Cardiac fibroblast (primary cell): ENCODE measurements around the gene ATXN7L1.
"Not testable (repeated sequence)": the region's sequence is repeated elsewhere in the genome, so short reads cannot be mapped to it uniquely, and the experiment has no call there.

ENCODE experiments used
- DNase-seq, 2 donors: peaks; one replicate each; pipeline versions ENCODE4 v3.0.0 to v3.0.0-alpha.2; 2010; ENCODE audit warnings: low read depth in 2 of 2
- H3K4me3 ChIP-seq, 2 donors: replicated peaks in 1 of 2; 1 replicate in 1 of 2; 2 replicates in 1 of 2; pipeline ENCODE4 v1.5.1; 2011; ENCODE audit warnings: low read depth in 2 of 2, low read length in 2 of 2, mild to moderate bottlenecking in 2 of 2, moderate library complexity in 1 of 2
- TF ChIP-seq, protein P1 (sequence below): IDR thresholded peaks from one replicate; pipeline ENCODE4 v1.5.1; 2011; ENCODE audit warnings: low read depth, mild to moderate bottlenecking, low read length, inconsistent platforms

The ATXN7L1 gene

DNA sequence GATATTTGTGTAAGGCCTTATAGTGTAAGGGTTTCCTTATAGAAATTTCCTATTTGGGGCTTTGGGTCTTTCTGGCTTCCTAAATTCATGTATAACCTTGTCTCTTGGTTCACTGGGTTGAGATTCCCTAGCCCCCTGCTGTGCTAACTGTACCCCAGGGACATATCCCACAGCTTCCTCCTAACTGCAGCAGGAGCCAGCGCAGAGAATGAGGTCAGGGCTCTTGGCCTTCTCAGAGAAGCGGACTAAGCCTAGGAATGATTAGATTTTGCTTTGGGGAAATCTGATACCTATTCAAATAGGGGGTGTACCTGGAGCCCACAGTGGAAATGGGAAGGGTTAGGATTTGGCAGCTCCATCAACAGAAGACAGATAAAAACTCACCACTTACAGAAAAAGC, 157.0 kb downstream of the ATXN7L1 start:
- H3K4me3 ChIP-seq = no peak overlapping the region
- no peak for DNase-seq
- TF ChIP-seq, protein P1, sequence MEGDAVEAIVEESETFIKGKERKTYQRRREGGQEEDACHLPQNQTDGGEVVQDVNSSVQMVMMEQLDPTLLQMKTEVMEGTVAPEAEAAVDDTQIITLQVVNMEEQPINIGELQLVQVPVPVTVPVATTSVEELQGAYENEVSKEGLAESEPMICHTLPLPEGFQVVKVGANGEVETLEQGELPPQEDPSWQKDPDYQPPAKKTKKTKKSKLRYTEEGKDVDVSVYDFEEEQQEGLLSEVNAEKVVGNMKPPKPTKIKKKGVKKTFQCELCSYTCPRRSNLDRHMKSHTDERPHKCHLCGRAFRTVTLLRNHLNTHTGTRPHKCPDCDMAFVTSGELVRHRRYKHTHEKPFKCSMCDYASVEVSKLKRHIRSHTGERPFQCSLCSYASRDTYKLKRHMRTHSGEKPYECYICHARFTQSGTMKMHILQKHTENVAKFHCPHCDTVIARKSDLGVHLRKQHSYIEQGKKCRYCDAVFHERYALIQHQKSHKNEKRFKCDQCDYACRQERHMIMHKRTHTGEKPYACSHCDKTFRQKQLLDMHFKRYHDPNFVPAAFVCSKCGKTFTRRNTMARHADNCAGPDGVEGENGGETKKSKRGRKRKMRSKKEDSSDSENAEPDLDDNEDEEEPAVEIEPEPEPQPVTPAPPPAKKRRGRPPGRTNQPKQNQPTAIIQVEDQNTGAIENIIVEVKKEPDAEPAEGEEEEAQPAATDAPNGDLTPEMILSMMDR = no peak

DNA sequence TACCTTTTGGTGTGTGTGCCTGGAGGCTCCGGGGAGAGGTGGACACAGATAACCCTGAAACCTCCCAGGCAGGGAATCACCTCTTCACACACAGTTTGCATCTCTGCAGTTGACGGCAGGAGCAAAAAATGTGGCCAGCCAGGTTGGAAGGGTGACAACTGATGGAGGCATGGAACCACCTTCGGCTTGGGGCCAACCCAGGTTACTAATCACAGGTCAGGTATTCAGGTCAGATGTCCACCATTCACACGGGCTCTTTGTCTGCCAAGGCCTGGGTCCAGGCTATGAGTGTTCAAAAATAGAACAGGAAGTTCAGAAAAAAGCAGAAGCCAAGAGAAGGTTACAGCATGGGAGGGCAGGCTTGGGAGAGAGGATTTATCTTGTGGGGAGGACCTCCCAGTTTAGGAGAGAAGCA, 157.9 kb downstream of the ATXN7L1 start:
- H3K4me3 ChIP-seq = no peak overlapping the region
- DNase-seq = no peak
- TF ChIP-seq, protein P1 = no peak

DNA sequence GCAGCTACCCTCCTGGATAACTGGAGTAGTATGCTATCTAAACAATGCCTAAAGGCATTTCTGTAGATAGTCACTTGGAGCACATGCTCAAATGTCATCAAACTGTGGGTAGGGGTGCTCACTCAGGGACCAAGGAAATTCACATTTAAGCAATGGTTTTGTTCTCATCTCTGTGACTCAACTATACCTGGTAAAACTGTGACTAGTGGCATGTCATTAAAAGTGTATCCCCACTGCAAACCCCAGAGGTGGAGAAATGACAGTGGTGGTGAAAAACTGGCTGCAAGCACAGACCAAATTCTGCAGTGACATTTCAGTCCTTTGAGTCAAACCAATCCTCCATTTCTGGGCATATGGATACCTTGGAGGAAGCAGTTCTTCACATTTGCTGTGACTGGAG, 160.9 kb downstream of the ATXN7L1 start:
- TF ChIP-seq, protein P1 = no peak
- no peak for DNase-seq
- H3K4me3 ChIP-seq = no peak overlapping the region

DNA sequence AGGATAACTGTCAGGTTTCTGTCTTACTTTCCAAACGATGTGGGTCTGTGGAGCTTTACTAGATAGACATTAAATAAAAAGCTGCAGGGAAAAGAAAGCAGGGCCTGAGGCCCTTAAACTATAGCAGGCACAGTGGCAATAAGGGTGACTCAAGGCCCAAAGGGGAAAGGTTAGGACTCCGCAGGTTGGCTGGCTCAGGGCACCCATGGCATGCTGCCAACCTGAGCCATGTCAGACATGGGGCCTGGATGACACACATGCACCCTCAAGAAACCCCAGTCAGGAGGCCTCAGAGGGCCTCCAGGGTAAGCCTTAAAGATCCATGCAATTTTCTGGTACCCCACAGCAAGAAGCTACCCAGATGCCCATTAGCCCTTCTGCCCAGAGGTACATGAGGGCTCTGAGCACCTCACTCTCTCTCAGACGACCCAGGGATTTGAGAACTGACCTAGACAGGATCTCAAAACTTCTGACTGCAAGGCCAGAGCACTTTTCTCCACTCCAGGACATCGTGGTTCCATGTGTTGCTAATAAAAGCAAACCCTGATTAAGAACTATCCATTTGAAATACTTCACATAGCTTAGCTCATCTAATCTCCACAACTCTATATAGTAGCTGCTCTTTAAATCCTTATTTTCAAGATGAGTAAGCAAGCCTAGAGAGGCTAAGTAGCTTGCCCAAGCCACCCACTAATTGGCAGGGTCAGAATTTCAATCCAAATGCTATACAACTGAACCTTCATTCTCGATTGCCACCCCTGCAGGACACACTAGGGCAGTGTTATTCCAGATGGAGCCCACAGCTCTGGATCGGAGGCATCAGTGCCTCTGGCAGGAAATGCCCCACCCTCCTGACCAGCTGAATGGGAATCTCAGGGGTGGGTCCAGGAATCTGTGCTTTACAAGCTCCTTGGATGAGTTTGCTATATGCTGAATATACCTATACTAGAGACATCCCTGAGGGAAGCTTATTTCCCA, 162.6 kb downstream of the ATXN7L1 start:
- peak; percentile 11 to 36 for DNase-seq
- TF ChIP-seq, protein P1 = no peak
- no peak overlapping the region for H3K4me3 ChIP-seq

DNA sequence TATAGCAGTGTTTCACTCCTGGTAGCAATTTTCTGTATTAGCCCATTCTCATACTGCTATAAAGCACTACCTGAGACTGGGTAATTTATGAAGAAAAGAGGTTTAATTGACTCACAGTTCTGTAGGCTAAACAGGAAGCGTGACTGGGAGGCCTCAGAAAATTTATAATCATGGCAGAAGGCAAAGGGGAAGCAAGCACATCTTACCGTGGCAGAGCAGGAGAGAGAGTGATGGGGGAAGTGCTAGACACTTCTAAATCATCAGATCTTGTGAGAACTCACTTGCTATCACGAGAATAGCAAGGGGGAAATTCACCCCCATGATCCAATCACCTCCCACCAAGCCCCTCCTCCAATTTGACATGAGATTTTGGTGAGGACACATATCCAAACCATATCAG, 163.5 kb downstream of the ATXN7L1 start:
- DNase-seq = no peak
- TF ChIP-seq, protein P1 = no peak

DNA sequence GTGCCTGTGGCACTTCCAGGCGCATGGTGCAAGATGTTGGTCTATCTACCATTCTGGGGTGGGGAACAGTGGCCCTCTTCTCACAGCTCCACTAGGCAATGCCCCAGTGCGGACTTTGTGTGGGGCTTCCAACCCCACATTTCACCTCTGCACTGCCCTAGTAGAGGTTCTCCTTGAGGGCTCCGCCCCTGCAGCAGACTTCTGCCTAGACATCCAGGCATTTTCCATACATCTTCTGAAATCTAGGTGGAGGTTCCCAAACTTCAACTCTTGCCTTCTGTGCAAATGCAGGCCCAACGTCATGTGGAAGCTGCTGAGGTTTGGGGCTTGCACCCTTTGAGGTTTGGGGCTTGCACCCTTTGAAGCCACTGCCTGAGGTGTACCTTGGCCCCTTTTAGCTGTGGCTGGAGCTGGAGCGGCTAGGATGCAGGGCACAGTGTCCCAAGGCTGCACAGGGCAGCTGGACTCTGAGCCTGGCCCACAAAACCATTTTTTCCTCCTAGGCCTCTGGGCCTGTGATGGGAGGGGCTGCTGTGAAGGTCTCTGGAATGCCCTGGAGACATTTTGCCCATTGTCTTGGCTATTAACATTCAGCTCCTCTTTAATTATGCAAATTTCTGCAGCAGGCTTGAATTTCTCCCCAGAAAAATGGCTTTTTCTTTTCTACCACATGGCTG, 164.5 kb downstream of the ATXN7L1 start:
- DNase-seq = no peak
- TF ChIP-seq, protein P1 = no peak
- H3K4me3 ChIP-seq = no peak overlapping the region

More for the DNA sequence above, 163.5 kb downstream of the ATXN7L1 start:
- no peak overlapping the region for H3K4me3 ChIP-seq

DNA sequence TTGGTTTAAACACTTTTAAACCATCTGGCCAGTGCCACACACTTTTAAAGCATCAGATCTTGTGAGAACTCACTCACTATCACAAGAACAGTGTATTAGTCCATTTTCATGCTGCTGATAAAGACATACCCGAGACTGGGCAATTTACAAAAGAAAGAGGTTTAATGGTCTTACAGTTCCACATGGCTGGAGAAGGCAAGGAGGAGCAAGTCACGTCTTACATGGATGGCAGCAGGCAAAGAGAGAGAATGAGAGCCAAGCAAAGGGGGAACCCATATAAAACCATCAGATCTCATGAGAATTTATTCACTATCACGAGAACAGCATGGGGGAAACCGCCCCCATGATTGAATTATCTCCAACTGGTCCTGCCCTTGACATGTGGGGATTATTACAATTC, 165.7 kb downstream of the ATXN7L1 start:
- H3K4me3 ChIP-seq, DNase-seq: not testable (repeated sequence)
